NCI-H2171 treated with DMSO at 0.1 percent for 48 hours (cell line): ENCODE measurements around the gene ZNF219.

ENCODE experiments used
- DNase-seq: peaks from one replicate; lab custom pipeline; 2025; lab: John Stamatoyannopoulos, UW

Gene ZNF219

DNA sequence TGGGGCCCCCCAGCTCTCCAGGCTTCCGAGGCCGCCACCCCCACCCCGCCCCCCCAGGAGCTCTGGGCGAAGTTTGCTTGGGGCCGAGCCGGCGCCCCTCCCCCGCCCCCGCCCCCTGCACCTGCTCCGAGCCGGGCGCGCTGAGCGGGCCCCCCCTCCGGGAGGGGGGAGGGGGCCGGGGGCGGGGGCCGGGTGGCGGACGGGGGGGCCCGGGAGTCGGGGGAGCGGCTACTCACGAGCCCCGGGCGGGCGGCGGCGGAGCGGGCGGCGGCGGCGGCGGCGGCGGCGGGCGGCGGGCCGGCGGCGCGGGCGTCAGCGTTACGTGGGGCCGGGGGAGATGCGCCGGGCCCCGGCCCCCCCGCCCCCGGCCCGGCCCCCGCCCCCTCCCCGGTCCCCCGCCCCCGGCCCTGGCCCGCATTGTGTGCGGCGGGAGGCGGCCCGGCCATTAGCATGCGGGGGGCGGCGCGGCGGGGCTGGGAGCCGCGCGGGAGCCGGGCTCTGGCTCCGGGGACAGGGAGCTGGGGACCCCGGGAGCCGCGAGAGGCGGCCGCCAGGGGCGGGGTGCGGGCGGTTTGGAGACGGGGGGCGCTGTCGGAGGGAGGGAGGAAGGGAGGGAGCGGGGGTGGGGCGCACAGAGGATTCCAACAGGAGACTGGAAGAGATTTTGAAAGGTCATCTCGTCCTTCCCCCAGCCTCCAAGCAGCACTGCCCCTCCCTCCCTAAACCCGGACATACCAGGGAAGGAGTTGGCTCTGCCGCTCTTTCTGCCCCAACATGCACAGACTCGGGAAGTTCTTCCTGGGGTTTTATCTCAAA is at the start of gene ZNF219:
ZNF219 (minus strand) TSS at position 580 of the 816 bp plus-strand sequence. CDS start 5,064 bp downstream, outside the sequence.
- peak; percentile 77 for DNase-seq

DNA sequence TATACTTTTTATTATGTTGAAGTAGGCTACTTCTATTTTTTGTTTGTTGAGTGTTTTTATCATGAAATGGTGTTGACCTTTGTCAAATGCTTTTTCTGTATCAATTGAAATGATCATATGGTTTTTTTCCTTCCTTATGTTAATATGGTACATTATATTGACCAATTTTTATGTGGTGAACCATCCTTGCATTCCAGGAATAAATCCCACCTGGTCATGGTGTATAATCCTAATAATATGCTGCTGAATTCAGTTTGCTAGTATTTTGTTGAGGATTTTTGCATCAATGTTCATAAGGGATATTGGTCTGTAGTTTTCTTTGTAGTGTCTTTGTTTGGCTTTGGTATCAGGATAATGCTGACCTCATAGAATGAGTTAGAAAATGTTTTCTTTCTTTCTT is 47.0 kb upstream of the ZNF219 start:
- DNase-seq = no peak

- no peak for DNase-seq
Observed at GRCh38 chr14:21142357-21142756, 43.9 kb upstream of the ZNF219 start.

- DNase-seq = peak; percentile 67
Observed at GRCh38 chr14:21136024-21136423, 37.6 kb upstream of the ZNF219 start.

DNA sequence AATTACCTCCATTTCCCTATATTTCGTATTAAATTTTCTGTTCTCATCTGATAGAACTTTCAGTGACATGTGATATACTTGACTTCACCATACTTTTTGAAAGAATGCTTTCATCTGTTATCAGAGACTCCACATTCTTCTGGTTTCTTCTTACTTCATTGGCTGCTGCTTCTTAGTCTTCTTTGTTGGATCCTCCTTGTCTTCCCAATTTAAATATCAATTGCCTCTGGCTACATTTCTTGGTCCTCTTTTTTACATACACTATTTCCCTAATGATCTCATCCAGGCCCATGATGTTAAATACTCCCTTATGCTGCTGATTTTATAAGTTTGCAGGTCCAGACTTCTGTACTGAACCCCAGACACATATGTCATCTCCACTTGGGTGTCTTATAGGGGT is 35.4 kb upstream of the ZNF219 start:
- no peak for DNase-seq

DNA sequence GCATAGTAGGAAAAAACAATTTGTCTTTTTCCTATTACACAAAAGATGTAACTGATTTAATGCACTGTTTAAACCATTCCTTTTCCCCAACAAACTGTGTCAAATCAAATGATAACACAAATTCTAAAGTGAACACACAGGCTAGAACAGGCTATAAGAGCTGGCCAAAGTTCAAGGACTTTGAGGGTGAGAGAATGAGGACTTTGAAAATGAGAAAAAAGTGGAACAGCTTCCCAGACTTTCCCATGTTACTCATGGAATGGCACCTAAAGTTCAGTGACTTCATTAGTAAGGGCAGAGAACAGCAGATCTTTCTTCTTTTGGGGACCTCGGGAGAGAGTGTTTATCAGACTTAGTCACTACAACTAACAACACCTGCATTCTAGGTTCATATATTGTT is 25.0 kb upstream of the ZNF219 start:
- no peak for DNase-seq

DNA sequence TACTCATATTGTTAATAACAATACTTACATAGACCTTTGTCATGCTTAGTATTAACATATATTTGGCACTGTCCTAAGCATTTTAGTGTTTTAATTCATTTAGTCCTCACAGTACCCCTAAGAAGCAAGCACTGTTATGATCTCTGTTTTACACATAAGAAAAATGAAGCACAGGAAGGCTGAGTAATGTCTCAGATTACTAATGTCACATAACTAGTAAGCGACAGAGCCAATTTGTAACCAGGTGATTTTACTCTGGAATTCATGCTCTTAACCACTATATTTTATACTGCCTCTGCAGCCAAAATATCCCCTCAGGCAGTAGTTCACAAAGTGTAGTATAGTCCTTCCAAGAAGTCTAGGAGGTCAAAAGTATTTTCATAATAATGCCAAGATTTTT is 22.7 kb upstream of the ZNF219 start:
- no peak for DNase-seq

- DNase-seq = no peak
Observed at GRCh38 chr14:21120686-21121085, 22.2 kb upstream of the ZNF219 start.

- DNase-seq = no peak
Observed at GRCh38 chr14:21118933-21119332, 20.5 kb upstream of the ZNF219 start.

DNA sequence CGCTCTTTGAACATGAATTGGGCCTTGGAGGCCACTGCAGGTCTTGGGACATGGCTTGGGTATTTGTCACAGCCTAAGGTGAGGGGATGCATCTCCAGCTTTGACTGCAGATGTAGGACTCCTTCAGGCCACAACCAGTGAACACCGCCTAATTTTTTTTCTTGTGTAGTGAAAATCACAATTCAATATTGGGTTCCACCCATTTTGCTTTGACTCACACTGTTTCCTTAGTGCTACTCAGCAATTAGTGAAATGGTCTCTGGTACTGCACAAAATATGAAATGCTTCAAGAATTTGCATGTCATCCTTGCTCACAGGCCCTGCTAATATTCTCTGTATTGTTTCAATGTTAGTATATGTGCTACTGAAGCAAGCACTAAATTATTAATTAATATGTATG is 14.9 kb upstream of the ZNF219 start:
- DNase-seq = no peak

DNA sequence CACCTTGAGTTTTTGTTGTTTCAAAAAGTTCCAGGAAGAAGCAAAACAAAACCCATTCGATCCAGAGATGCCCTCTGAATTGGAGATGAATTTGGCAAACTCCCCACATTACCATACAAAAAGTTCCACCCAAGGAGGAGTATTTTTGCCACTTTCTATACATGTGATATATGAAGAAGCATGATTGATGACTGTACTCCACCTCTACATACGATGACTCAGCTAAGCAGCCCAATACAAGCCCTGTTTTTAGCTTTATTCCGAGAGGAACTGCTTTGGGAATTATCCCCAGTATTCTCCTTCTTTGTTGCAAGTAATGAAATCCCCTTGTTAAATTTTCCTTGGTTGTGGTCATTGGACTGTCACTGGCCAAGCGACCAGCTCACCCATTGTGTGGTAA is 13.8 kb upstream of the ZNF219 start:
- DNase-seq = no peak

DNA sequence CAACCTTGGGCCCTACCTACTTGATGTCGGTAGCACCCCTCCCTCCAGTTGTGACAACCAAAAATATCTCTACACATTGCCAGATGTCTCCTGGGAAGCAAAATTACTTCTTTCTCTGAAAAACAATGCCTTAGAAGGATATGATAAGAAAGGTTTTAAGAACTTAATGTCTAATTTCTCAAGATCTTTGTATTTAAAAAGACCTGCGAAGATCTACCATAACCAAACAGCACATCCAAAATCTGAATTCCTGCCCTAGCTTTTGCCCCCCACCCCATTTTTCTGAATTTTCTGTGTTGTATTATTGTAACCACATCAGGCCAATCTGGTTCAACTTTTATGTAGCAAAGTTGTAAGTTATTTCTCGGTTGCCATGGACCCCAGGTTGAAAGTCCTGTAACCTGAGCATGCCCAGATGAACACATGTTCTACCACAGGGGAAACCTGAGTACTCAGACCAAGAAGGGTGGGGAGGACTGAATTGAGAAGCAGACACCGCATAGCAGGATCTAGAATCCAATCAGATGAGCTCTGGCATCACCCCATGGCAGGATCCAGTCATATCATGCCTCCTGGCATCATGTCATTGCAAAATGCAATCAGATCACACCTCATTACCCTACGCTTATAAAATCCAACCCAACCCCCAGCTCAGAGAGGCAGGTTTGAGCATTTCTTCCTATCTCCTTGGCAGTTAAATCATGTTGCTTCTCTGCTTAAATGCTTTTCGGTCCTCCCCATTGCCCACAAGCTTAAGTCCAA is 11.1 kb upstream of the ZNF219 start:
- peak; percentile 99 for DNase-seq

GRCh38 chr14:21108791-21109190 is 10.3 kb upstream of the ZNF219 start:
- DNase-seq = no peak

- no peak for DNase-seq
Observed at GRCh38 chr14:21107283-21107800, 8.9 kb upstream of the ZNF219 start.

GRCh38 chr14:21106498-21107282 is 8.2 kb upstream of the ZNF219 start:
- peak; percentile 93 for DNase-seq

DNA sequence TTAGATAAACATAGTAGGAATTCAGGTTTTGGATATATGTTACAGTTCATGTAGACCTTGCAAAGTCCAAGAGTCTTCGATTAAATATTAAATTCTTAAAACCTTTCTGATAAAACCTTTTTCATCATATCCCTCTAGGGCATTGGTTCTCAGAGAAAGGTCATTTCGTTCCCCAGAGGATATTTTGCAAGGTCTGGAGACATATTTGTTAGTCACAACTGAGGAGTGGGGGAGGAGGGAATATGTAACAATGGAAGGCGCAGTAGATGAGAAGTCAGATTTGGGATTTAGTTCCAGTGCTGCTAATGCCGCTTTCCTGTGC is 7.7 kb upstream of the ZNF219 start:
- DNase-seq = no peak

DNA sequence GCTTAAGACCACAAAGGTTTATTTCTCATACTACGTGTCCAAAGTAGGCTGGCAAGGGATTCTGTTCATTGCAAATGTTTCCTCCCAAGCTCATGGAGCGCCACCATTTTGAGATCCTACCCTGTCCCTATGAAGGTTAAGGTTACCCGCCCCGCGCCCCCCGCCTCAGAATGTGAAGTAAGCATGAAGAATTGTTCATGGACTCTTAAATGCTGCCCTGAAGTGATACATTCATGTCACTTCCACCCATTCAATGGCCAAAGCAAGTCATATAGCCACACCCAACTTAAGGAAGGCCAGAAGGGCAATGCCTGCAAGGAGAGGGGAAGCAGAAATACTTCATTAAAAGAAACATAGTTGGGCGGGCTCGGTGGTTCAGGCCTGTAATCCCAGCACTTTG is 6.6 kb upstream of the ZNF219 start:
- no peak for DNase-seq

- peak; percentile 98 for DNase-seq
Observed at GRCh38 chr14:21104448-21105060, 6.1 kb upstream of the ZNF219 start.

- DNase-seq = peak; percentile 100
Observed at GRCh38 chr14:21103710-21104447, 5.4 kb upstream of the ZNF219 start.

GRCh38 chr14:21103411-21103709 is 4.9 kb upstream of the ZNF219 start:
- no peak for DNase-seq
